Sigmoid colon (tissue), 7 donors: Measurements from ENCODE around the gene OGFOD2. TPM values are rescaled to one million over a fixed set of nuclear protein-coding genes. Genes with fewer than 3 reads are reported as not detected.
"Not testable (repeated sequence)": the region's sequence is repeated elsewhere in the genome, so short reads cannot be mapped to it uniquely, and the experiment has no call there.

Experiments used
- DNase-seq: peaks from one replicate; pipeline ENCODE4 v3.0.0-alpha.2; 2019
- H3K27ac ChIP-seq, 4 donors: fragments of 200-600 bp; sonication (generic); one replicate each; pipeline ENCODE4 v1.5.1; 2016 to 2019; ENCODE audit warnings: mild to moderate bottlenecking in 1 of 4
- H3K27me3 ChIP-seq, 3 donors: fragments of 200-600 bp; sonication (generic); one replicate each; pipeline ENCODE4 v1.5.1; 2019; ENCODE audit warnings: mild to moderate bottlenecking in 1 of 3
- H3K36me3 ChIP-seq, 4 donors: fragments of 200-600 bp; sonication (generic); one replicate each; pipeline ENCODE4 v1.5.1; 2016 to 2019
- H3K4me1 ChIP-seq, 4 donors: fragments of 200-600 bp; sonication (generic); one replicate each; pipeline ENCODE4 v1.5.1; 2017 to 2019
- H3K4me3 ChIP-seq, 4 donors: fragments of 200-600 bp; sonication (generic); one replicate each; pipeline ENCODE4 v1.5.1; 2017 to 2019; ENCODE audit warnings: mild to moderate bottlenecking in 2 of 4, moderate library complexity in 1 of 4
- H3K9me3 ChIP-seq, 4 donors: fragments of 200-600 bp in 3 of 4; sonication (generic) in 3 of 4; one replicate each; pipeline versions ENCODE4 v1.5.1 to v1.6.1; 2013 to 2019
- CTCF ChIP-seq, 4 experiments: fragments of 450-650 bp in 3 of 4; fragments of 200-600 bp in 1 of 4; IDR thresholded peaks; one replicate each; pipeline ENCODE4 v1.5.1; 2016 to 2019; ENCODE audit warnings: antibody characterized with exemption in 4 of 4, mild to moderate bottlenecking in 3 of 4, moderate library complexity in 2 of 4
- EP300 ChIP-seq, 4 donors: sonication (generic); formaldehyde crosslinking; IDR thresholded peaks; one replicate each; pipeline ENCODE4 v1.6.1; 2017; ENCODE audit warnings: antibody characterized with exemption in 4 of 4
- POLR2A ChIP-seq, 2 donors: fragments of 450-650 bp; IDR thresholded peaks; one replicate each; pipeline ENCODE4 v1.6.1; 2016; ENCODE audit warnings: antibody characterized with exemption in 2 of 2, mild to moderate bottlenecking in 2 of 2, moderate library complexity in 2 of 2
- POLR2AphosphoS5 ChIP-seq, 4 donors: sonication (generic); formaldehyde crosslinking; IDR thresholded peaks; one replicate each; pipeline ENCODE4 v1.6.1; 2017; ENCODE audit warnings: antibody characterized with exemption in 4 of 4
- WGBS, 2 donors: extraction: QIAGEN DNeasy Blood & Tissue Kit; methylation state at CpG; one replicate each; pipeline ENCODE4 v1.1.7; 2013; 5-methylcytosine and 5-hydroxymethylcytosine counted together
- intact Hi-C: fragments of 100-400 bp; cut with DNase I; formaldehyde crosslinking; loops from one replicate; pipeline ENCODE4 v1.15.1; 2023
- polyA plus RNA-seq, 3 donors: library from polyadenylated mRNA; stranded (reverse); fragments of 200-250 nt; gene quantifications; one replicate each; pipeline ENCODE4 v1.2.3, GENCODE V29; 2013
- total RNA-seq, 4 donors: library from RNA; depleted of rRNA; stranded (reverse); fragments of >200 nt; gene quantifications; one replicate each; pipeline ENCODE4 v1.1.0, GENCODE V29; 2016
- donor health status: healthy with polysubstance abuse.
- donor health status: Bipolar disorder and iron deficiency.
- donor health status: healthy.

The OGFOD2 gene
- total and polyA plus RNA-seq, 7 donors, result 8.1 to 26.5 (median 10.2) TPM

GRCh38 chr12:123010110-123010509 is 35.1 kb downstream of the OGFOD2 start:
- Histone ChIP-seq H3K36me3 (peaks cover 12 to 71% (median 19%) of the 10 kb centered on the region in 4 donors), H3K27me3 (no peaks in the 10 kb centered on the region), H3K4me1 (no peaks in the 10 kb centered on the region), H3K27ac (no peak overlapping the region), H3K4me3 (no peak overlapping the region), H3K9me3 (no peaks in the 10 kb centered on the region)
- no peak for TF ChIP-seq CTCF (IDR thresholded peaks at IDR 0.05)
- TF ChIP-seq POLR2A (IDR thresholded peaks at IDR 0.05), result no peak
- TF ChIP-seq POLR2AphosphoS5 (IDR thresholded peaks at IDR 0.05), result no peak
- TF ChIP-seq EP300 (IDR thresholded peaks at IDR 0.05), result no peak
- WGBS, 2 donors, result 83 to 88% methylated on average over 1 of the region's 1 CpG
- DNase-seq, result no peak
- intact Hi-C loops, result no loop called here

GRCh38 chr12:123010681-123011080 is 35.6 kb downstream of the OGFOD2 start:
- intact Hi-C loops, result no loop called here
- Histone ChIP-seq H3K27ac (no peak overlapping the region), H3K27me3 (no peaks in the 10 kb centered on the region), H3K4me1 (no peaks in the 10 kb centered on the region), H3K4me3 (no peak overlapping the region), H3K36me3 (peaks cover 12 to 66% (median 16%) of the 10 kb centered on the region in 4 donors), H3K9me3 (no peaks in the 10 kb centered on the region)
- TF ChIP-seq EP300 (IDR thresholded peaks at IDR 0.05), result no peak
- TF ChIP-seq POLR2A (IDR thresholded peaks at IDR 0.05), result no peak
- no peak for TF ChIP-seq CTCF (IDR thresholded peaks at IDR 0.05)
- no peak for TF ChIP-seq POLR2AphosphoS5 (IDR thresholded peaks at IDR 0.05)
- no peak for DNase-seq
- WGBS, 2 donors, result 93% methylated on average over 4 of the region's 4 CpGs

GRCh38 chr12:123011701-123012100 is 36.7 kb downstream of the OGFOD2 start:
- TF ChIP-seq CTCF (IDR thresholded peaks at IDR 0.05) (no peak), POLR2A (IDR thresholded peaks at IDR 0.05) (no peak), EP300 (IDR thresholded peaks at IDR 0.05) (no peak), POLR2AphosphoS5 (IDR thresholded peaks at IDR 0.05) (no peak)
- no peak for DNase-seq
- no peaks in the 10 kb centered on the region for H3K9me3 ChIP-seq
- H3K27ac ChIP-seq, result no peak overlapping the region
- no peaks in the 10 kb centered on the region for H3K27me3 ChIP-seq
- H3K4me3 ChIP-seq, result no peak overlapping the region
- H3K4me1 ChIP-seq, result no peaks in the 10 kb centered on the region
- intact Hi-C loops, result no loop called here
- 92 to 93% methylated on average over 6 of the region's 6 CpGs for WGBS, 2 donors
- H3K36me3 ChIP-seq, result peaks cover 12 to 61% (median 16%) of the 10 kb centered on the region in 4 donors

GRCh38 chr12:123013185-123014095 is 38.4 kb downstream of the OGFOD2 start:
- no peak for DNase-seq
- H3K4me1 ChIP-seq, result no peaks in the 10 kb centered on the region
- H3K36me3 ChIP-seq, result peaks cover 6 to 45% (median 10%) of the 10 kb centered on the region in 4 donors
- 95 to 96% methylated on average over 19 of the region's 19 CpGs for WGBS, 2 donors
- intact Hi-C loops, result no loop called here
- H3K27me3 ChIP-seq, result no peaks in the 10 kb centered on the region
- no peaks in the 10 kb centered on the region for H3K9me3 ChIP-seq
- H3K27ac ChIP-seq, result no peak overlapping the region
- no peak overlapping the region for H3K4me3 ChIP-seq
- TF ChIP-seq EP300 (IDR thresholded peaks at IDR 0.05) (no peak), POLR2AphosphoS5 (IDR thresholded peaks at IDR 0.05) (no peak), CTCF (IDR thresholded peaks at IDR 0.05) (no peak), POLR2A (IDR thresholded peaks at IDR 0.05) (no peak)

GRCh38 chr12:123014473-123014872 is 39.4 kb downstream of the OGFOD2 start:
- H3K4me3 ChIP-seq, H3K27me3 ChIP-seq, DNase-seq, H3K4me1 ChIP-seq, intact Hi-C loops, H3K27ac ChIP-seq, H3K9me3 ChIP-seq: not testable (repeated sequence)
- 96 to 97% methylated on average over 4 of the region's 4 CpGs for WGBS, 2 donors
- peaks cover 1 to 35% (median 5%) of the 10 kb centered on the region in 4 donors for H3K36me3 ChIP-seq
